ENCODE results near the gene CDK5R1.

Gene CDK5R1

DNA sequence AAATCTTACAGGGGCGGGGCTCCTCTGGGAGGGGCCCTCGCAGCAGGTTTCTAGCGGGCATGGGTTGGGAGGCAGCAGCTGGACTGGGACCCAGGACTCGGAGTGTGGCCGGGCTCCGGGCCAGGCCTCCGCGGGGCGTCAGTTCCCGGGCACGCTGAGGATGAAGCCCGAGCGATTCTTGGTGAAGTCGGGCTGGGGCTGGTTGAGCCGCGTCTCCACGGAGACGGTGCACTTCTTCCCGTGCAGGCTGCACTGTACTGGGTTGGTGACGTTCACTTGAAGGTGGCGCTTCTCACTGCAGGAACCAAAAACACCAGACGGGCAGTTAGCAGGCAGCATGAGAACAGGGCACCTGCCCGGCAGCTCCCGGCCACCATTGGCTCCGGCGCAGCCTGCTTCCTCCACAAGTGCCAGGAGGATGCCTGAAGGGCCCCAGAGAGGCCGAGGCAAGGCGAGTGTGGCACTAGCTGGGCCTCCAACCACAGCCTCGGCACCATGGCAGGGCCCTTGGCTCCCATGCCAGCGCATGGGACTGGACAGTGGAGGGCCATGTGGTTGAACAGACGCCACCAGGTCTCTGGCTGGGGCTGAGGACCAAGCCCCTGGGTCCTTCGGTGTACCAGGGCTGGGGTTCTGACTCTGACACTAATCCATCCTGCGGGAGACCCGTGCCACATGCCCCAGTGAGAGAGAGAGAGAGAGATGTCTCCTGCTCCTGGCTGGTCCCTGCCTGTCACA, 8.0 kb downstream of the CDK5R1 start:
- DNase-seq: peak; percentile 78

DNA sequence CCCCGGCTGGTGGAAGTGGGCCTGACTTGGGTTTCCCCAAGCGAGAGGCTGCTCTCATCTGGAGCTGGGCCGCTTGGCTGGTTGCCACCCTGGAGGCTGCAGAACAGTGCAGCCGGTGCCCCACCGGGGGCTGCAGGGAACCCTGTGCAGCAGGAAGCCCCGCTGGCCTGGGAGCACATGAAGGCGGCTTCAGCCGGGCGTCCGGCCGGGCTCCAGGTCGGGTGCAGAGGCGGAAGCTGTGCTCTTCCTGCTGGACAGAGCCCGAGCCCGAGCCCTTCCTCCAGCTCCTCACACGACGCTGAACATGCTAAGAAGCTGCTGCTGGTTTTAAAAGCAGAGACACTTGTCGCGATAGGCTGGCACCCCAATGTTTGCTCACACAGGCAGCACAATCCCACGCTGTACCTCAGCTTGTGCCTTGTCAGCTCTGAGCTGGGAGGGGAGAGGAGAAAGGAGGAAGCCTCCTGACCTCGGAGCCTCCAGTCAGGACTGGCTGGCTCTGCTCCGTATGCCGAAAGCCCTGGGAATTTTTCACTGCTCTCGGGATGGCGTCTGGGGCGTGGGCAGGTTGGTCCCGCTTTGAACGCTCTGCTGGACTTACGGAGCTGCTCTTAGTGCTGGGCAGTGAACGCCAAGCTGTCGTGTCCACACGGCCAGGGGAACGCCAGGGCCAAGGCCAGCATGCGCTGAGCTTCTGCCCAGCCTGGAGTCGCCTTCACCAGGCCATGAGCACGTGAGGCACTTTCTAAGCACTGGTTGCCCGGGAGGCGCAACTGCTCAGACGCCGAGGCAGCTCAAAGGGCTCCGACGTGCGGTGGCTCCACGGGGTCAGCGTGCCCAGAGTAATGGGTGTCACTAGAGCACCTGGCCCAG, 8.8 kb downstream of the CDK5R1 start:
- DNase-seq: no peak

DNA sequence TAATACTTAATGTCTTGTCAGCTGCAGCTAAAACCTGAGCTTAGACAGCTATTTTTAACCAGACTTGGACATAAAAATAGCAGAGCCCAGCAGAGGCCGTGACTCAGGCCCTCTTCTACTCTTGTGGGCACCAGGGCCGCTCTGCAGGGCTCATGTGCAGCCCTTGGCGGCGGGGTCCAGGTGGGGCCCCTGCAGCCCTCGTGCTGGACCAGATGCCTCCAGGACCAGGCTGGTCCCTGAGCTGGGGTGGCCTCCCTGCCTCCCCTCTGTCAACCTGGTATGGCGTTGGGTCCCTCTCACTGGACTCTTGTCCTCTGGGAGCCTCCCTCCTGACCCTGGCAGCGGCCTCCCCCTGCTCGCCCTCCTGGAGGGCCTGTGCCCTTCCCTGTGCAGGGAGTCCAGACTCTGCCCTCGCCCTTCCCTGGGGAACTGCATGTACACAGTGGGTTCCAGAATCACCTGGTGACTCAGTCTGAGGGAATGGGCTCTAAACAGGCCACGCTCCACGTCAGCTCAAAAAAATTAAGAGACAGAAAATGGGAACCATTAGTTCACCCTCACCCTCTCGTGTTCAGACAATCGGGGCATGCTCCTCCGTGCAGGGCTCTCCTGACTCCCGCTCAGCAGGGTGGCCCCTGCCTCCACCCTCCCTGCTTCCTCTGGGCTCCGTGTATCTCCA, 9.7 kb downstream of the CDK5R1 start:
- DNase-seq: no peak

DNA sequence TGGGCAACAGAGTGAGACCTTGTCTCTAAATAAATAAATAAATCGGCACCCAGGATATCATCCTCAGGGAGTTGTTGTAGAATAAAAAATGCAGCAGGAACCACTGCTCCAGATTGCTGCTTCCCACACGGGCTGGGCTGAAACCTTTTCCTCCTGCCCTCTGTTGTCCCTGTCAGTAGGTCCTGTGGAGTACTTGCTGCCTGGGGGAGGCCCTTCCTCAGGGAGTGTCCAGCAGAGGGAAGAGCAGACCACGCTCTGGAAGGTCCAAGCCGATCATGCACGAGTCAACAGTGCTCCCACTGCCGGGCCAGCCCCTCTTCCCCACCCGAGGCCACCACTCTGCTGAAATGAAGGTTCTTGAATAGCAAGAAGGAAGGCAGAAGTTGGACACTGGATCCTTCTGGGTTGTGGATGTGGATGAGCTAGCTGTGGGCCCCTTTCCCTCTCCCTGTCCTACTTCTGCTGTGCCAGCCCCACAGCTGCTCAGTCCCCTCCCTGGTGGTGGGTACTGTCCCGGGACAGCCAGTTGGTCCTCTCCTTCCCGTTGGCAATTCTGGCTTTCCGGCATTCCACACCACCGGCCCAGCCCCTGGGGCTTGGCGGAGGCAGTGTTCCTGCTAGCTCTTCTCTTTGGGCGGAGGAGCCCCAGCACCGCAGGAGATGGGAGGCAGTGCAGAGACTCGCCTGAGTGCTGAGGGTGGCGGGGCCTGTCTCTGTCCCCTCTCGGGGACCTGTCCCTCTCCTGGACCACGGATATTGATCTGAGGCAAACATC, 10.8 kb downstream of the CDK5R1 start:
- DNase-seq: no peak

DNA sequence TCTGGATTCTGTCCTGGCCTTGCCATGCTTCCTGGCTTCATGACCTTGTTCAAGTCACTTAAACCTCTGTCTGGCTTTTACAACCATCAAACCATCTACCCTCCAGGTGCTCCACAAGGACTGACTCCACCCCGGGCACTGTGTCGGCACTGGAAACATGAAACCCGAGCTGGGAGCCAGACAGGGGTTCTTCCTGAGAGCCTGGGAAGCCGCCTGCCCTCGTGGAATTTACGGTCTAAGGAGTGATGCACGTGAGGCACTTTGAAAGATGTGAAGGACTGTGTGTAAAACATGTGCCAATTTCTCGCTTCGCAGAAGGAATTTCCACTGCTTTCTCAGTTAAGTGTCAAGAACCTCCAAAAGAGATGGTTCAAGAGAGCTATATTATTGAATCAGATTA, 11.6 kb downstream of the CDK5R1 start:
- peak; percentile 37 for DNase-seq

DNA sequence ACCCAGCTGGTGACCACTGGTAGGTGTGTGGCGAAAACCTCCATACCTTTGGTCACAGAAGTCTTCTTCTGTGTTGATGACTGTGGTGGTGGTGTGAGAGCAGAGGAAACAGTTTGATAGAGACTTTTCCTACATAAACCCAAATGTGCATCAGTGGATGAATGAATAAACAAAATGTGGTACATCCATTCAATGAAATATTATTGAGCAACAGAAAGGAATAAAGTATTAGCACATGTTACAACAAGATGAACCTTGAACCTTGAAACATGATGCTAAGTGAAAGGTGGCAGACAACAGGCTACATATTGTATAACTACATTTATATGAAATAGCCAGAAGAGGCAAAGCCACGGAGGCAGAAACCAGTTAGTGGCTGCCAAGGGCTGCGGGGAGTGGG, 15.2 kb downstream of the CDK5R1 start:
- no peak for DNase-seq

DNA sequence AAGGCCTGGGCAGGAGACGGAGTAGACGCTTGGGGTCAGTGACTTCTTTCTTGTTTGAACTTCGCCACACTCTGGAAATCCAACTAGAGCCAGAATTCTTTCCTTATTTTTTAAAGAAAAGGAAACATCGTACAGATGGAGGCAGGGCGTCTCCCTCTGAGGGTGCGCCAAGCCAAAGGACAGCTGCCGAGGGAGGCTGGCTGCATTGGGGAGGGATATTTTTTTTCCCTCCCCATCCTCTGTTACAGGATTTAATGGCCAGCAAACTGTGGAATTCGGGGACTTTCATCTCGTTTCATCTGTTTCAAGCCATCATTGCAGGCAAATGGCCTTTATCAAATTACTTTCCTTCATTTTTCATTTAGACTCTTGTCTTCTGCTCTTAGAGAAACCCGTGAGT, 15.9 kb downstream of the CDK5R1 start:
- no peak for DNase-seq

DNA sequence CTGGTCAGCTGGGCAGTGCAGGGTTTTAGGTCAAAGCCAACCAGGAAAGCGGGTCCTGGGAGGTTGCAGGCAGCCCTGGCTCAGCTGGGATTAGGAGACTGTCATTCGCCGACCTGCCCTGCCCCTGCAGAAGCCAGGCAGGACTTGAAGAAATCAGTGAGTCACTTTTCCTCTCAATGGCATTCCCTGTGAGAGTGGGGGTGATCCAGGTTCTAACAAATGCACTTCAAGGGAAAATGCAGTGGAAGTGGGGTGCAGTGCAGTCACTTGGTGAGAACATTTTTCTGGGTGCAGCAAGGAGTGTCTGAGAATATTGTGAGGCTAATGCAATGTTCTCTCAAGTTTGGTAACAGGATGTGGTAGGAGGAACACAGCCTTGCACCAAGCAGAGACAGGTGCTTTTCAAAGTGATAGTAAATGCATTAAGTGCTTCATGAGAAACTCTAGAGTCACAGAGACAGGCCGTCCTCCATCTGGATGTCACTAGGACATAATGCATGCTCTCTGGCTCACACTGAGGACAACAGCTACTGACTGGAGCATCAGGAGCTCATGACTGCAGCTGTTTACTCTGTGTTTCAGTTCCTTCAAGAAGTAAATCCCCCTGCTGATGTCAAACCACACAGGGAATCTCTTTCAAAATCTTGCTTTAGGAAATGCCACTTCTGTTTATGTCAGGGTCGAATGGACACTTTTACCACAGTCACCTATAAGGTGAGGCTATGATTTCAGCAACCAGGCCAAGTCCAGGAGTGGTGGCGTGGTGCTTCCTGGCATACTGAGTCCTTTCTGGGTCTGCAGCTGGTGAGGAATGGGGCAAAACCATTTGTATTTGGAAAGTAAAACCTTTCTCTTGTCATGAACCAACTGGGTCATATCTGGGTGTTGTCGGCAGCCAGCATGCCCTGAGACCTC, 16.7 kb downstream of the CDK5R1 start:
- no peak for DNase-seq

DNA sequence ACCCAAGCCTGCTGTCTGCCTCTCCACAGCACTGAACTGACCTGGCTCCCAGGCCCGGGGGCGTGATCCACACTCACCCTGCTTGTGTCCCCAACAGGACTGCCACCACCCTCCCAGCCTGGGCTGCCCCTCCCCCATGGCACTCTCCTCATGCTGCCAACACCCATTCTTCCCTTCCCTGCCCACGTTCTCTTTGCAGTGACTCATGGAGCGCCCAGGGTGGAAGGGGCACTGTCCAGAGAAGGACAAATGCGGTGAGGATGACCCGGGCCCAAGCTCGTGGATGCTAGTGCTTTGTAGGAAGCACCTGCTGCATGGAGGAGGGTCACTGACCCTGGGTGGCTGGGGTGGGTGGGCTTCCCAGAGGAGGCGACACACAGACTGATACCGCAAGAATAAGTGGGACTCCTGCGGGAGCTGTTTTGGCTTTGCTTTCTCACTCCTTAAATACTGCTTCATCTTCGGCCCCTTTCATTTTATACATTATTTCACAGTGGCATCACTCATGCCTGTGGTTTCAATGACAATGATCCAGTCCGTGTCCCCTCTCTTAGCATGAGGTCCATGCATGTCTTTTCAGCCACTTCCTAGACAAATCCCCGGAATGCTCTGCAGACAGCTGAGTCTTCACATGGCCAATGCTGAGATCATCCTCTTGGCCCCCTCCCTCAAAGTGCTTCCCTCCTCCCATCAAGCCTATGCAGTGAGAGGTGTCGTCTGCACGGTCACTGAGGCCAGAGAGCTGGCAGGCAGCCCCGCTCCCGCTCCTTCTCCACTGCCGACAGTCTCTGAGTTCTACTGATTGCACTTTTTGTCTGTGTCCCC, 17.6 kb downstream of the CDK5R1 start:
- DNase-seq: no peak

DNA sequence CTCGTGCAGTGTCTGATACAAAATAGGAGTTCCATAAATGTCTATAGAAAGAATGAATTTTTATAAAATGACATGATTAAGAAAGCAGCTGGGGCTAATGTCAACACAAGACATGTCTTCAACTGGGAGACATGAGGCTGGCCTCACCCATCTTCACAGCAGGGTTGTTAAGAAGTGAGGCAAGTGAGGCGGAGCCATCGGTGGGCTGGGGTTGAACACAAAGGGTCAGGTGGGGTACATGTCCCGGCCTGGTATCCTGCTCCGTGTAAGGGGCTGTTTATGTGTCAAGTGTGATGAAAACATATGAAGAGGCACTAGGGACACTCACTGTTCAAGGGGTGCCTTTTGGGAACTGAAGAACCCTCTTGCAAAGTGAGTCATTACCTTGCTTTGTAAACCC, 22.1 kb downstream of the CDK5R1 start:
- no peak for DNase-seq

DNA sequence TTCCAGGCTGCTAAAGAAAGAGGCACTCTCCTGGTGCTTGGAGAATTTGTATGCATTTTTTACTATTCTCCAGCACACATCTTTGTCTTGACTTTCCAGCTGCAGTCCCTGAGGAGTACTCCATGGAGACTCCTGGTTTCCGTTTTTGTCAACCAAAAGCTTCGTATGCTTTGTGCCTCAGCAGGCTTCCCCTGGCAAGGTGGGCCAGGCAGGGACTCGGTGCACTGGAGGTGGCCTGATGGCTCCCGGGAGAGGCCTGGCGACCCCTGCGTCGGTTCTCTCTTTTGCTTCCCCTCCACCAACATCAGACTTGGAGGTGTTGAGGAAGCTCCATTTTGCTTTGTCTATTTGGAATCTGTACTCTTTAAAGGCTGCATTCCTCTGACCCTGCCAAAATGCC, 23.7 kb downstream of the CDK5R1 start:
- no peak for DNase-seq

DNA sequence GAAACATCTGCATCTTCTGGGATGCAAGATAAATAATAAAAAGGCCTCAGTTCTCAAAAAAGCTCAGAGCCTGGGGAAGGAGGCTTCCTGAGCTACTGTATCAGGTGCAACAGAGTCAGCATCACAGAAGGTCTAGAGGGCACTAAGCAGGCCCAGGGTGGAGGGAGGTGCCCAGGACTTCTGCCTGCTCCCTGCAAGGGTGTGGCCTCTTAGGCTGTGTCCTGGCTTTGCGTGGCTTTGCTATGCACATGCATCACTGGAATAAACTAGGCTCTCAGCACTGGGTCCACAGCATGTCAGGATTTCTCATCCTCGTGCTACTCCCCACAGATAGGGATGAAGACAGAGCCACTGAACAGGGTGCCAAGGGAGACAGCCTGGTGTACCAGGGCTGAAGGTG, 25.5 kb downstream of the CDK5R1 start:
- no peak for DNase-seq

DNA sequence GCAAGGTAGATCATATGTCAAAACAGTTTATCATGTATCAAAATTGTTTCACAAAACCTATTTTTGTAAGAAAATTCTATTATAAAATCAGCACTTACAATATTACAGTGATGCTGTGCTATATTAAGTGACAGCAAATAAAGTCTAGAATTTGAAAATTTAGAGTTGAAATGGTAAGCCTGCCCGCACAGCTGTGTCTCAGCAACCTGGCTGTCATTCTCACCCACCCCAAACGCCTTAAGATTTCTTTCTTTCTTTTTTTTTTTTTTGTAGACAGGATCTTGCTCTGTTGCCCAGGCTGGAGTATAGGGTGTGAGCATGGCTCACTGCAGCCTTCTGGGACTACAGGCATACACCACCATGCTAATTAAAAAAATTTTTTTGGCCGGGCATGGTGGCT, 26.8 kb downstream of the CDK5R1 start:
- no peak for DNase-seq

DNA sequence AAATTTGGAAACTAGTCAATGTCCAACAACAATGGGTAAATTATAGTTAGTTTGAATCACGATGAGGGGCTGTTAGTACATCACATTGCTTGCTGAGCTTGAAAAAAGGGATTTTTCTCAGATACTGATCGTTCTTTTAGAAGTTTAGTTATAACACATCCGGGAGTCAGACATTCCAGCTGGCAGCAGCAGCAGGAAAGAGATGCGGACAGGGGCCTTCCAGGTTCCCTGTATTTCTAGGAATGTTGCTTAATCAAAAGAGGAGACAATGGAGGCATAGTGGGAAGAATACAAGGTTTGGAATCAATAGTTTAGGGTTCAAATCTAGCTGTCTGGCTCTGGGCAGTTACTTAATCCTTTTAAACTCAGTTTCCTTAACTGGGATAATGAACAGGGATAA, 27.8 kb downstream of the CDK5R1 start:
- DNase-seq: no peak

DNA sequence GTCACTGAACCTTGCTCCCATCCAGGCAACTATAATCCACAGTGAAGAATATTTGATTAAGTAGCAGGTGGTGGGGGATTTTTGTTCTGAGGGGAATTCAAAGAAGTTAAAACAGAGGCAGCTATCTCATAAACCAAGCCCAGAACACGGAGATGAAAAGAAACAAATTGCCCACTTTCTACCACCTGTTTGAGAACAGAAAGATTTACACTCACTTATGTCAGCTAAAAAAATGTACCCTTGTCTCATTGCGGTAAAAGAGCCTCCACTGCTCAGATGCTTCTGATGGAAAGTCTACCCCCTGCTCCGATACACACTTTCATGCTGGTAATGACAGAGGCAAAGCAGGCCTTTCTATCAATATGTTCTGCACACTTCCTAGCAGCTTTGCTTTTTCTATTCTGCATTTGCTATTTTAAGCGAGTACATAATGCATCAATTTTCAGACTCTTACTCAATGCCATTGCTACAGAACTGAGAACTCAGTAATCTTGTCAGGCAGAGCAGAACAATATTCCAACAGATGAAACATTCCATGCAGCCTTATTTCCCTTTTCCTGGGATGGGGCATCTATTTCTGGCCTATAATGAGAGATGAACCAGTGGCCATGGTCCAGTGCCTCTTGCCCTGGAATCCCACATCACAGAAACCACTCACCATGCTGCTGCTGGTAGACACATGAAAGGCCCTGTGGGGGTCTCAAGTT, 29.0 kb downstream of the CDK5R1 start:
- no peak for DNase-seq

DNA sequence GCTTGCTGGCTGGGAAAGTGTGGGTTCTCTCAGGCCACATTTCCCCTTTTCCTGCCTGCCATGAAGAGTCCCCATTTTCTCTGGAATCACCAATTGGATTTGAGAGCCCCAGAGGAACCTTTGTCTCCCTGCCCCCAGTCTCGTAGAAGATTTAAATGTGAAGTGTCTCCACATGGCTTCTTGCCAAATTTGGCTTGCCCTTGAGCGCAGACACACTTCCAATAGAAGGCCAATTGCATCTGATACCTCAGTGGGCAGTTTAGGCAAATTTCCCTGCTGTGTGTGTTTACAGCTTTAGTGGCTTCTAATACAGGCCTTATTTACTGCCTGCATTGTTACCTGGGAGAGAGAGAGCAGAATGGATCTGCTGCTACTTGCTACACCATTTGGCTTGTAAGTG, 29.7 kb downstream of the CDK5R1 start:
- no peak for DNase-seq

DNA sequence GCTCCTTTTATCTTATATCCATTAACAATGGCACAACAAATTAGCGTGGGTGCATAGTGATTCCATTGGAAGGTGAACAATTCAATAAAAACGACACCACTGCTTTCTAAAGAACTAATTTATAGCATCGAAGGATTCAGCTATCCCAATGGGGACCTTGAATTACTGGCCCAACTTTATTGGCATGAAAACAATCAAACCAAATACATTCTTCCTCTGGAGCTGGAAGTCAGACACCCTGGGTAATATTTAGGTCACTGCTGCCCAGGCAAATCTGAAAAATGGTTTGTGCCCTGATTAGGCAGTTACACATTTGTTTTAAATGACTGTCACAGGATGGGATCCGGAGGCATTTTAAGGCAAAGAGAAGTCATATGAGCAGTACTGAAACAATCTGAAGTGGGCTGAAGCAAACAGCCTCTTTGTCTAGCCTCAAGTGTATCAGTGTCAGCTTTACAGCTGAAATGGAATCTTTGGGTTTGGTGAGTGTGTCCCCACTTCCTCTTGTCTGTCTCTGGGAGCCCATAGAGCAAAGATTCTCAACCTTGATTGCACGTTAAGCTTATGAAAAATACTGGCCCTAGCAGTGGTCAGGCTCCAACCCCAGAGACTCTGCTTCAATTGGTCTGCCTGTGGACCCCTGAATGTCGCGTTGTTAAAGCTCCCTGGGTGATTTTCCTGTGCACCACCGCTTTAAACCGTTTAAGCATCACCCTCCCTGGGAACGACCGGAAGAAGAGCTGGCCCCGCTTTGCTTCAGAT, 30.3 kb downstream of the CDK5R1 start:
- DNase-seq: no peak

DNA sequence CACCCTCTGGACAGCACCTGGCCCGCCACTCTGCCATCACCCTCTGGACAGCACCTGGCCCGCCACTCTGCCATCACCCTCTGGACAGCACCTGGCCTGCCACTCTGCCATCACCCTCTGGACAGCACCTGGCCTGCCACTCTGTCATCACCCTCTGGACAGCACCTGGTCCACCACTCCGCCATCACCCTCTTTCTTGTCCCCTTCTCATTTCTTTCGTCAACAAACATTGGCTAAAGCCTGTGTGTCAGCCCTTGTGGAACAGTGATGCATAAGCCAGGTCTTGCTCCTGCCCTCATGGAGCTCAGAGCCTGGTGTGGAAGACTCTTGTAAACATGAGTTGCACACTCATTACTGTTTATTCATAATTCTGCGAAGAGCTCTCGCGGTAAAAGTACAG, 31.2 kb downstream of the CDK5R1 start:
- DNase-seq: peak; percentile 15

DNA sequence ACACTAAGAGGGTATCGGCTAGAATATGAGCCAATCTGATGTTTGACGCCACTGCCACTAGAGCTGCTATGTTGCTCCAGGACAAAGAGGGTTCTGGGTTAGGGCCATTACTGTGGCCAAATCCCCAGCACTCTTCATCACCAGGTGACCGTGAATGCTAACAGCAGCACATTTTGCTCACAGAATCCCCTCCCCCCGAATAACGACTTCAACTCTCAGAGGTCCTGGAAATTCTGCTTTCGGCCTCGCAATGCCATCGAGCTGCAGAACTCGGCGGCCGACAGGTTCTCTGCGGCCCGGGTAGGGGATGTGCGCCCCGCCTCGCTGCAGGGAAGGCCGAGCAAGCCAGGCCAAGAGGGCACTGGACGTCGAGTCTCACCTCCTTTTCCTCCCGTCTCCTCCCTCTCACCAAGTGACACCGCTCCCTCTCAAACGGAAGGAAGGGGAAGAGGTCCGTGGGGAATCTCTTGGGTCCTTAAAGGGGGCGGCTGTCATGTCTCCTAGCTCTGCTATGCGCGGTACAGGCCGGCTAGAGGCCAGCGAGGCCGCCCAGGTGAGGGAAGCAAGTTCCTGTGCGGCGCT, 31.9 kb downstream of the CDK5R1 start:
- no peak for DNase-seq
